Stimulated activated CD8-positive, alpha-beta memory T cell treated with anti-CD3 and anti-CD28 coated beads, Interleukin-7, amount 100 ng/mL, for 1 hour (primary cell): ENCODE measurements around the gene CYP2C18.
"Not testable (repeated sequence)": the region's sequence is repeated elsewhere in the genome, so short reads cannot be mapped to it uniquely, and the experiment has no call there.

ENCODE experiments used
- DNase-seq, 2 donors: peaks; one replicate each; pipeline ENCODE4 v3.0.0-alpha.2; 2020; ENCODE audit warnings: low read depth in 2 of 2

Gene CYP2C18

GRCh38 chr10:94747137-94747536 lies 63.6 kb downstream of the CYP2C18 start:
- DNase-seq: no peak

GRCh38 chr10:94747838-94748237 lies 64.3 kb downstream of the CYP2C18 start:
- DNase-seq: no peak

- DNase-seq: no peak
Measured at GRCh38 chr10:94757916-94758315, 74.4 kb downstream of the CYP2C18 start.

DNA sequence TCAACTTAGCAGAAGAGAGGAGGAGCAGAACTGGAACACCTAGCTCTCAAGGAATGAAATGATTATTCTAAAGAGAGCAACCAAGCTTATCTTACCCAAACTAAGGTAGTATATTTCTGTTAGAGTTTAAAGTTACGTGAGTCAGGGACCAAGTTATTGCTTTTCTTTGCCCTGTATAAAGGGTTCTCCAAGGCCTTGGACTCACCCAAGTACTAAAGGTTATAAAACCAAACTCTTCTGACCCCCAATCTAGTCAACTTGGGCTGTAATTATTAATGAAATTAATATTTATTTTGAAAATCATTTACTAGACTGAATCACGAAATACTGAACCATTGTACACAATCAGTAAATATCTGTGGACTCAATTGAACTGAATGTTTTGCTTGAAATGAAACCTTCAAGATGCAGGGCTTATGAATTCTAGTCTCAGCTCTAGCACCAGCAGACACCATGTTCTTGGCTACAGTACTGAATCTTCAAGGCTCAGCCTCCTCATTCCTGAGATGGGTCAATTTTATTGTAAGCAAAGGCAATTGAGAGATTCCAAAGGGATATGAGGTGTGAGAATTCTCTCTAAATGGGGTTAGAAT lies 77.2 kb downstream of the CYP2C18 start:
- no peak for DNase-seq

DNA sequence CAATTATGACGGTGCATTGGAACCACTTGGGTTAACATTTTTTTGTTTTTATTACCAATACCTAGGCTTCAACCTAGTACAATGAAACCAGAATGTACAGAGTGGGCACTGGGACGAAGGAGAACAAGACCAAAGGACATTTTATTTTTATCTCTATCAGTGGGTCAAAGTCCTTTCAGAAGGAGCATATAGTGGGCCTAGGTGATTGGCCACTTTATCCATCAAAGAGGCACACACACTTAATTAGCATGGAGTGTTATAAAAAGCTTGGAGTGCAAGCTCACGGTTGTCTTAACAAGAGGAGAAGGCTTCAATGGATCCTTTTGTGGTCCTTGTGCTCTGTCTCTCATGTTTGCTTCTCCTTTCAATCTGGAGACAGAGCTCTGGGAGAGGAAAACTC lies 78.9 kb downstream of the CYP2C18 start, which contains the start of gene CYP2C19:
Gene CYP2C19, plus strand, starts transcription at position 289 of the 400 bp plus-strand sequence. Its CDS starts 25 bp downstream, at position 314.
- no peak for DNase-seq

- not testable (repeated sequence) for DNase-seq
Measured at GRCh38 chr10:94775425-94775824, 91.9 kb downstream of the CYP2C18 start.

DNA sequence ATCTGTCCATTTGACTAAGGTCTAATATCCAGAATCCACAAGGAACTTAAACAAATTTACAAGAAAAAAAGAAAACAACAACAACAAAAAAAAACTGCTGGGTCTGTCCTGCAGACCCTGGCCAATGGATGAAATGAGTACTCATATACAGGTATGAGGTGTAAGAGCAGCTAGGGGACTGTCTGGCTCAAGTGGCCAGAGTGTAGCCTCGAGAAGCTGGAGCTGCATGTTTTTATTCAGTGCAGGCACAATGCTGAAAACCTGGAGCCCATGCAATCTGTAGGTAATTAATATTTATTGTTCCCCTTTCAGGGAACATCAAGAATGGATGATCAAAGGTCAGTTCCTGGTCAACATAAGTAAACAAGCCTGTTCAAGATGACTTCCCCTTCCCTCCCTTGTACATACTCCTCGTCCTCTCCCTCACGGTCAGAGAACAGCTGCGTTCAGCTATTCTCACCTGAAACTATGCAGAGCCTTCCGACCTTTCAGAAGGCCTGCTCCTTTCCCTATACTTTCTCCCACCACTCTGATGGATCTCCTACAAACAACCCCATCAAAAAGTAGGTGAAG lies 94.4 kb downstream of the CYP2C18 start:
- DNase-seq: no peak

- DNase-seq: no peak
Measured at GRCh38 chr10:94780844-94781243, 97.3 kb downstream of the CYP2C18 start.

GRCh38 chr10:94784256-94784655 lies 100.7 kb downstream of the CYP2C18 start:
- no peak for DNase-seq

- DNase-seq: no peak
Measured at GRCh38 chr10:94785211-94785610, 101.7 kb downstream of the CYP2C18 start.
